ENCODE measurements around the gene FRY.

Gene FRY

DNA sequence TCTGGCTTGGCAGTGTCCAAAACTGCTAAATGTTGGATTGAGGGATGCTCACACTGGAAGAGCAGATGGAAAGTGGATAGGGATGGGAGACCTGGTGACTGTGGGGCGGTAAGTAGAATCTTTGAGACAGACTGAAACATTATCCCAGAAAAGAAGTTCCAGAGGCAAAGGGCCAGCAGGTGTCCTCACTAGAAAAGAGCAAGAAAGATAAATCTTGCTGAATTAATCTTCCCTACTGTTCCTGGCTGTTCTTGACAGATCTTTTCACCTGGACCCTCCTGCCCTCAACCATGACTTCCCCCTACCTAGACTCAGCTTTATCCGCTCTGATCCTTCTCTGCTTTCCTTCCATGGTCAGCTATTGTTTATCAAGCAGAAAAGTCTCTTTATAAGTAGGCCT, 35.0 kb upstream of the FRY start:
- no peak for ATAC-seq
- no peak for TF ChIP-seq ZNF8 (CRISPR knock-in tag; IDR thresholded peaks at IDR 0.05)
- no peak for TF ChIP-seq PATZ1 (CRISPR knock-in tag; IDR thresholded peaks at IDR 0.05; ENCODE audit: borderline replicate concordance)
- no peak for TF ChIP-seq ZNF565 (CRISPR knock-in tag; conservative IDR thresholded peaks at IDR 0.05; ENCODE audit: low read depth)
- TF ChIP-seq CSRNP3 (CRISPR knock-in tag; IDR thresholded peaks at IDR 0.05): no peak
- TF ChIP-seq TSHZ2 (CRISPR knock-in tag; IDR thresholded peaks at IDR 0.05): no peak
- no peak for TF ChIP-seq ZC3H10 (CRISPR knock-in tag; IDR thresholded peaks at IDR 0.05)
- no peak for TF ChIP-seq TCF4 (CRISPR knock-in tag; IDR thresholded peaks at IDR 0.05; ENCODE audit: borderline replicate concordance)
- no peak for TF ChIP-seq SNAI2 (CRISPR knock-in tag; IDR thresholded peaks at IDR 0.05)
- no peak for TF ChIP-seq RARB (CRISPR knock-in tag; IDR thresholded peaks at IDR 0.05)
- no peak for TF ChIP-seq ZNF70 (CRISPR knock-in tag; IDR thresholded peaks at IDR 0.05)
- TF ChIP-seq ESRRG (CRISPR knock-in tag; IDR thresholded peaks at IDR 0.05): no peak
- no peak for TF ChIP-seq ARNTL (CRISPR knock-in tag; IDR thresholded peaks at IDR 0.05; ENCODE audit: borderline replicate concordance, low read depth)
- TF ChIP-seq, protein P1, sequence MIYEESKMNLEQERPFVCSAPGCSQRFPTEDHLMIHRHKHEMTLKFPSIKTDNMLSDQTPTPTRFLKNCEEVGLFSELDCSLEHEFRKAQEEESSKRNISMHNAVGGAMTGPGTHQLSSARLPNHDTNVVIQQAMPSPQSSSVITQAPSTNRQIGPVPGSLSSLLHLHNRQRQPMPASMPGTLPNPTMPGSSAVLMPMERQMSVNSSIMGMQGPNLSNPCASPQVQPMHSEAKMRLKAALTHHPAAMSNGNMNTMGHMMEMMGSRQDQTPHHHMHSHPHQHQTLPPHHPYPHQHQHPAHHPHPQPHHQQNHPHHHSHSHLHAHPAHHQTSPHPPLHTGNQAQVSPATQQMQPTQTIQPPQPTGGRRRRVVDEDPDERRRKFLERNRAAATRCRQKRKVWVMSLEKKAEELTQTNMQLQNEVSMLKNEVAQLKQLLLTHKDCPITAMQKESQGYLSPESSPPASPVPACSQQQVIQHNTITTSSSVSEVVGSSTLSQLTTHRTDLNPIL (CRISPR knock-in tag; IDR thresholded peaks at IDR 0.05; ENCODE audit: low read depth): no peak
- no peak for TF ChIP-seq OSR1 (CRISPR knock-in tag; IDR thresholded peaks at IDR 0.05)

DNA sequence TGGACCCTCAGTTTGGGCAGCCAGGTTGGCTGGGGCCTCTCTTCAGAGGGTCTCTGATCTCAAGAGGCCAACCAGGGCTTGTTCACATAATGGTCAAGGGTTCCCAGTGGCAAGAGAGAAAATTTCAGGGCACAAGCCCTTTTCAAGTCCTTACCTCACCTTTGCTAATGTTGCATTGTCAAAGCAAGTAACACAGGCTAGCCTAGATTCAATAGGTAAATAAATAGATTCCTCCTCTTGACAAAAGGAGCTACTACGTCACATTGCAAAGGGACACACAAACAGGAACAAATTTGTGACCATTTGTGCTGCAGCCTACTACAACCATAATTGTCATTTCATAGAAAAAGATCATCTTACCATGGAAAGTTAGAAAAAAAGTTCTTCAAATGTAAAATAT, 33.9 kb upstream of the FRY start:
- TF ChIP-seq ZC3H10 (CRISPR knock-in tag; IDR thresholded peaks at IDR 0.05) (no peak), PATZ1 (CRISPR knock-in tag; IDR thresholded peaks at IDR 0.05; ENCODE audit: borderline replicate concordance) (no peak), ESRRG (CRISPR knock-in tag; IDR thresholded peaks at IDR 0.05) (no peak), TSHZ2 (CRISPR knock-in tag; IDR thresholded peaks at IDR 0.05) (no peak), OSR1 (CRISPR knock-in tag; IDR thresholded peaks at IDR 0.05) (no peak), ZFP30 (CRISPR knock-in tag; IDR thresholded peaks at IDR 0.05) (no peak), ZNF70 (CRISPR knock-in tag; IDR thresholded peaks at IDR 0.05) (no peak), TCF4 (CRISPR knock-in tag; IDR thresholded peaks at IDR 0.05; ENCODE audit: borderline replicate concordance) (no peak), ISL1 (CRISPR knock-in tag; IDR thresholded peaks at IDR 0.05) (no peak), SNAI2 (CRISPR knock-in tag; IDR thresholded peaks at IDR 0.05) (no peak), CSDC2 (CRISPR knock-in tag; IDR thresholded peaks at IDR 0.05) (no peak), BACH2 (CRISPR knock-in tag; IDR thresholded peaks at IDR 0.05; ENCODE audit: borderline replicate concordance) (no peak), RARB (CRISPR knock-in tag; IDR thresholded peaks at IDR 0.05) (no peak), ARNTL (CRISPR knock-in tag; IDR thresholded peaks at IDR 0.05; ENCODE audit: borderline replicate concordance, low read depth) (no peak), ZFP3 (CRISPR knock-in tag; IDR thresholded peaks at IDR 0.05) (no peak), GLIS3 (CRISPR knock-in tag; IDR thresholded peaks at IDR 0.05) (no peak)
- TF ChIP-seq, protein P2, sequence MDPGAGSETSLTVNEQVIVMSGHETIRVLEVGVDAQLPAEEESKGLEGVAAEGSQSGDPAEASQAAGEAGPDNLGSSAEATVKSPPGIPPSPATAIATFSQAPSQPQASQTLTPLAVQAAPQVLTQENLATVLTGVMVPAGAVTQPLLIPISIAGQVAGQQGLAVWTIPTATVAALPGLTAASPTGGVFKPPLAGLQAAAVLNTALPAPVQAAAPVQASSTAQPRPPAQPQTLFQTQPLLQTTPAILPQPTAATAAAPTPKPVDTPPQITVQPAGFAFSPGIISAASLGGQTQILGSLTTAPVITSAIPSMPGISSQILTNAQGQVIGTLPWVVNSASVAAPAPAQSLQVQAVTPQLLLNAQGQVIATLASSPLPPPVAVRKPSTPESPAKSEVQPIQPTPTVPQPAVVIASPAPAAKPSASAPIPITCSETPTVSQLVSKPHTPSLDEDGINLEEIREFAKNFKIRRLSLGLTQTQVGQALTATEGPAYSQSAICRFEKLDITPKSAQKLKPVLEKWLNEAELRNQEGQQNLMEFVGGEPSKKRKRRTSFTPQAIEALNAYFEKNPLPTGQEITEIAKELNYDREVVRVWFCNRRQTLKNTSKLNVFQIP (CRISPR knock-in tag; IDR thresholded peaks at IDR 0.05; ENCODE audit: borderline replicate concordance, low read depth): no peak
- no peak for ATAC-seq

Measured in SK-N-SH treated with all-trans-retinoic acid at 6 μM for 48 hours (cell line).